Hepatocyte (in vitro differentiated cells): ENCODE data around the gene IFT43. TPM values are rescaled to one million over a fixed set of nuclear protein-coding genes. Genes with fewer than 3 reads are reported as not detected.

ENCODE experiments used
- DNase-seq: peaks from one replicate; pipeline ENCODE4 v3.0.0-alpha.2; 2016; ENCODE audit warnings: low spot score
- H2AFZ ChIP-seq: fragments of 200-600 bp; sonication (generic); 2 replicates; pipeline ENCODE4 v1.6.0; 2016; ENCODE audit warnings: antibody characterized with exemption, mild to moderate bottlenecking
- H3K27ac ChIP-seq: fragments of 200-600 bp; sonication (generic); 2 replicates; pipeline ENCODE4 v1.5.1; 2016; ENCODE audit warnings: mild to moderate bottlenecking
- H3K27me3 ChIP-seq: fragments of 200-600 bp; sonication (generic); 2 replicates; pipeline ENCODE4 v1.6.1; 2016
- H3K36me3 ChIP-seq: fragments of 200-600 bp; sonication (generic); replicated peaks from 2 replicates; pipeline ENCODE4 v1.5.1; 2016; ENCODE audit warnings: low read depth; ENCODE audit not compliant: insufficient read depth
- H3K4me1 ChIP-seq: fragments of 200-600 bp; sonication (generic); 2 replicates; pipeline ENCODE4 v1.5.1; 2016; ENCODE audit warnings: mild to moderate bottlenecking, moderate library complexity; ENCODE audit not compliant: insufficient read depth
- H3K4me2 ChIP-seq: fragments of 200-600 bp; sonication (generic); 2 replicates; pipeline ENCODE4 v1.6.0; 2016
- H3K4me3 ChIP-seq: fragments of 200-600 bp; sonication (generic); 2 replicates; pipeline ENCODE4 v1.5.1; 2016; ENCODE audit warnings: mild to moderate bottlenecking
- H3K79me2 ChIP-seq: fragments of 200-600 bp; sonication (generic); 2 replicates; pipeline ENCODE4 v1.6.0; 2017; ENCODE audit warnings: mild to moderate bottlenecking
- H3K9me2 ChIP-seq: fragments of 200-600 bp; sonication (generic); replicated peaks from 2 replicates; pipeline ENCODE4 v1.6.0; 2017; ENCODE audit warnings: mild to moderate bottlenecking; ENCODE audit not compliant: insufficient read depth
- H3K9me3 ChIP-seq: fragments of 200-600 bp; sonication (generic); 2 replicates; pipeline ENCODE4 v1.5.1; 2016; ENCODE audit warnings: low read depth, mild to moderate bottlenecking
- H4K20me1 ChIP-seq: fragments of 200-600 bp; sonication (generic); 2 replicates; pipeline ENCODE4 v1.6.0; 2016; ENCODE audit warnings: mild to moderate bottlenecking; ENCODE audit not compliant: insufficient read depth, poor library complexity, severe bottlenecking
- CTCF ChIP-seq: fragments of 200-600 bp; sonication (generic); IDR thresholded peaks from 2 replicates; pipeline ENCODE4 v1.5.1; 2016; ENCODE audit warnings: antibody characterized with exemption, mild to moderate bottlenecking; ENCODE audit not compliant: poor library complexity
- EZH2 ChIP-seq: fragments of 200-600 bp; sonication (generic); IDR thresholded peaks from 2 replicates; pipeline ENCODE4 v1.6.1; 2016; ENCODE audit warnings: antibody characterized with exemption, mild to moderate bottlenecking, borderline replicate concordance
- EZH2phosphoT487 ChIP-seq: fragments of 200-600 bp; sonication (generic); IDR thresholded peaks from one replicate; pipeline ENCODE4 v1.6.1; 2018; ENCODE audit warnings: antibody characterized with exemption, mild to moderate bottlenecking, low read depth, moderate library complexity; ENCODE audit not compliant: unreplicated experiment, severe bottlenecking
- WGBS: methylation state at CpG from one replicate; pipeline ENCODE4 v1.1.6; 2016; ENCODE audit warnings: low lambda C conversion rate; ENCODE audit errors: missing lambda C conversion rate; 5-methylcytosine and 5-hydroxymethylcytosine counted together
- polyA plus RNA-seq: library from polyadenylated mRNA; unstranded; fragments of >200 nt; fragmentation: Nextera tagmentation; extraction: Ambion mirVana; gene quantifications from 2 replicates; pipeline ENCODE4 v1.2.1, GENCODE V29; 2016
- total RNA-seq: library from RNA; depleted of rRNA; stranded (reverse); fragments of >200 nt; gene quantifications from 2 replicates; pipeline ENCODE4 v1.2.3, GENCODE V29; 2014

Gene IFT43
- total and polyA plus RNA-seq, 2 experiments from 2014 or later = 31.9 to 43.2 TPM

GRCh38 chr14:75982266-75983018 is 3.1 kb upstream of the IFT43 start:
- TF ChIP-seq CTCF (peak; percentile 81), EZH2 (no peak), EZH2phosphoT487 (no peak)
- Histone ChIP-seq H3K4me3 (peak overlapping the region; percentile 80), H3K79me2 (peaks cover 39% of the 10 kb centered on the region), H4K20me1 (no peaks in the 10 kb centered on the region), H3K9me3 (no peaks in the 10 kb centered on the region), H3K4me1 (peaks cover 27% of the 10 kb centered on the region), H3K9me2 (no peaks in the 10 kb centered on the region), H3K27me3 (no peaks in the 10 kb centered on the region), H3K4me2 (peak overlapping the region; percentile 91), H3K36me3 (no peaks in the 10 kb centered on the region), H3K27ac (peak overlapping the region; percentile 98), H2AFZ (peak overlapping the region; percentile 97)
- peak; percentile 90 for DNase-seq
- WGBS = 2% methylated on average over 47 of the region's 77 CpGs

- Histone ChIP-seq H2AFZ (peak overlapping the region; percentile 45), H3K4me1 (peaks cover 27% of the 10 kb centered on the region), H3K9me2 (no peaks in the 10 kb centered on the region), H3K27ac (peak overlapping the region; percentile 98), H3K79me2 (peaks cover 40% of the 10 kb centered on the region), H3K27me3 (no peaks in the 10 kb centered on the region), H3K9me3 (no peaks in the 10 kb centered on the region), H4K20me1 (no peaks in the 10 kb centered on the region), H3K36me3 (no peaks in the 10 kb centered on the region), H3K4me2 (peak overlapping the region; percentile 91), H3K4me3 (peak overlapping the region; percentile 26)
- DNase-seq = no peak
- 39% methylated on average over 7 of the region's 7 CpGs for WGBS
- TF ChIP-seq EZH2 (no peak), CTCF (no peak), EZH2phosphoT487 (no peak)
These were observed 2.6 kb upstream of the IFT43 start for GRCh38 chr14:75983019-75983358.

- Histone ChIP-seq H3K4me2 (no peak overlapping the region), H3K4me3 (no peak overlapping the region), H3K27me3 (no peaks in the 10 kb centered on the region), H4K20me1 (no peaks in the 10 kb centered on the region), H3K27ac (no peak overlapping the region), H3K9me2 (no peaks in the 10 kb centered on the region), H3K4me1 (peaks cover 19% of the 10 kb centered on the region), H3K36me3 (no peaks in the 10 kb centered on the region), H3K9me3 (no peaks in the 10 kb centered on the region), H2AFZ (no peak overlapping the region), H3K79me2 (peaks cover 24% of the 10 kb centered on the region)
- TF ChIP-seq EZH2 (no peak), EZH2phosphoT487 (no peak)
- DNase-seq = no peak
- WGBS = 58% methylated on average over 2 of the region's 2 CpGs
These were observed 889 bp upstream of the IFT43 start for GRCh38 chr14:75984674-75985073.

GRCh38 chr14:75986439-75986765 is 839 bp downstream of the IFT43 start:
- H3K4me3 ChIP-seq = peak overlapping the region; percentile 87
- H3K9me2 ChIP-seq = no peaks in the 10 kb centered on the region
- no peaks in the 10 kb centered on the region for H3K36me3 ChIP-seq
- no peak for DNase-seq
- no peaks in the 10 kb centered on the region for H3K27me3 ChIP-seq
- 29% methylated on average over 6 of the region's 6 CpGs for WGBS
- H3K9me3 ChIP-seq = no peaks in the 10 kb centered on the region
- H3K79me2 ChIP-seq = peaks cover 15% of the 10 kb centered on the region
- H3K4me1 ChIP-seq = peaks cover 8% of the 10 kb centered on the region
- no peaks in the 10 kb centered on the region for H4K20me1 ChIP-seq
- peak overlapping the region; percentile 74 for H3K4me2 ChIP-seq
- peak overlapping the region; percentile 64 for H2AFZ ChIP-seq
- peak overlapping the region; percentile 89 for H3K27ac ChIP-seq
- TF ChIP-seq EZH2 (no peak), CTCF (no peak), EZH2phosphoT487 (no peak)
